Liver (tissue), 9 donors: ENCODE measurements around the gene PNLIPRP2. TPM values are rescaled to one million over a fixed set of nuclear protein-coding genes. Genes with fewer than 3 reads are reported as not detected.

Source experiments
- DNase-seq: peaks from one replicate; pipeline ENCODE4 v3.0.0-alpha.2; 2017; ENCODE audit warnings: low spot score
- H3K27ac ChIP-seq, 2 donors: one replicate each; pipeline ENCODE4 v1.7.0; 2013; ENCODE audit warnings: inconsistent platforms in 2 of 2, low read length in 2 of 2, control low read depth in 1 of 2, low read depth in 1 of 2, mild to moderate bottlenecking in 1 of 2
- H3K27me3 ChIP-seq, 4 donors: one replicate each; pipeline versions ENCODE4 v1.6.1 to v1.7.0; 2013; ENCODE audit warnings: low read length in 3 of 4, inconsistent platforms in 1 of 4, mild to moderate bottlenecking in 1 of 4, moderate library complexity in 1 of 4; ENCODE audit not compliant: control insufficient read depth in 4 of 4, insufficient read depth in 4 of 4
- H3K36me3 ChIP-seq, 4 donors: one replicate each; pipeline versions ENCODE4 v1.6.1 to v1.7.0; 2013; ENCODE audit warnings: low read length in 3 of 4, mild to moderate bottlenecking in 3 of 4, low read depth in 1 of 4, moderate library complexity in 1 of 4; ENCODE audit not compliant: control insufficient read depth in 4 of 4, insufficient read depth in 3 of 4
- H3K4me1 ChIP-seq, 4 donors: one replicate each; pipeline versions ENCODE4 v1.6.1 to v1.7.0; 2013; ENCODE audit warnings: low read length in 3 of 4, mild to moderate bottlenecking in 3 of 4, moderate library complexity in 1 of 4; ENCODE audit not compliant: control insufficient read depth in 4 of 4, insufficient read depth in 4 of 4
- H3K4me3 ChIP-seq, 3 donors: one replicate each; pipeline versions ENCODE4 v1.6.1 to v1.7.0; 2013; ENCODE audit warnings: low read length in 3 of 3, control low read depth in 1 of 3, low read depth in 1 of 3, mild to moderate bottlenecking in 1 of 3
- H3K9ac ChIP-seq, 2 donors: one replicate each; pipeline ENCODE4 v1.7.0; 2013; ENCODE audit warnings: low read length in 2 of 2, mild to moderate bottlenecking in 2 of 2, moderate library complexity in 2 of 2, control low read depth in 1 of 2, low read depth in 1 of 2
- H3K9me3 ChIP-seq, 4 donors: one replicate each; pipeline versions ENCODE4 v1.6.1 to v1.7.0; 2013; ENCODE audit warnings: low read length in 3 of 4; ENCODE audit not compliant: control insufficient read depth in 4 of 4
- FOXA1 ChIP-seq: IDR thresholded peaks from 2 replicates; pipeline ENCODE4 v1.6.1; 2016; ENCODE audit warnings: antibody characterized with exemption
- FOXA2 ChIP-seq: IDR thresholded peaks from 2 replicates; pipeline ENCODE4 v1.6.1; 2016; ENCODE audit warnings: antibody characterized with exemption
- GABPA ChIP-seq, 2 donors: IDR thresholded peaks in 1 of 2; conservative IDR thresholded peaks in 1 of 2; 2 replicates each; pipeline ENCODE4 v1.6.1; 2016; ENCODE audit warnings: antibody characterized with exemption in 2 of 2, mild to moderate bottlenecking in 1 of 2, moderate library complexity in 1 of 2
- HNF4A ChIP-seq, 2 donors: conservative IDR thresholded peaks; 2 replicates each; pipeline ENCODE4 v1.6.1; 2016; ENCODE audit warnings: antibody characterized with exemption in 2 of 2, mild to moderate bottlenecking in 2 of 2
- JUND ChIP-seq, 2 donors: IDR thresholded peaks; 2 replicates each; pipeline ENCODE4 v1.6.1; 2016; ENCODE audit warnings: antibody characterized with exemption in 2 of 2
- NR2F2 ChIP-seq: IDR thresholded peaks from 2 replicates; pipeline ENCODE4 v1.6.1; 2016; ENCODE audit warnings: antibody characterized with exemption
- RAD21 ChIP-seq, 2 donors: IDR thresholded peaks; 2 replicates each; pipeline ENCODE4 v1.6.1; 2016; ENCODE audit warnings: antibody characterized with exemption in 2 of 2, mild to moderate bottlenecking in 2 of 2
- RXRA ChIP-seq, 2 donors: IDR thresholded peaks; 2 replicates each; pipeline ENCODE4 v1.6.1; 2017 to 2018; ENCODE audit warnings: antibody characterized with exemption in 2 of 2, mild to moderate bottlenecking in 1 of 2
- SP1 ChIP-seq: IDR thresholded peaks from 2 replicates; pipeline ENCODE4 v1.6.1; 2018; ENCODE audit warnings: antibody characterized with exemption, mild to moderate bottlenecking
- TAF1 ChIP-seq: conservative IDR thresholded peaks from 2 replicates; pipeline ENCODE4 v1.6.1; 2016; ENCODE audit warnings: antibody characterized with exemption, mild to moderate bottlenecking
- YY1 ChIP-seq: IDR thresholded peaks from 2 replicates; pipeline ENCODE4 v1.6.1; 2016; ENCODE audit warnings: antibody characterized with exemption, mild to moderate bottlenecking
- WGBS: extraction: QIAGEN DNeasy Blood & Tissue Kit; methylation state at CpG from one replicate; pipeline ENCODE4 v1.1.7; 2013; 5-methylcytosine and 5-hydroxymethylcytosine counted together
- polyA plus RNA-seq, 2 donors: library from polyadenylated mRNA; stranded (reverse) in 1 of 2; unstranded in 1 of 2; fragments of 200-250 nt in 1 of 2; fragments of >200 nt in 1 of 2; fragmentation: Nextera tagmentation in 1 of 2; extraction: Ambion mirVana in 1 of 2; gene quantifications; one replicate each; pipeline versions ENCODE4 v1.2.1 to v1.2.3, GENCODE V29; 2013 to 2015
- total RNA-seq, 2 donors: library from RNA; depleted of rRNA; stranded (reverse); fragments of >200 nt; gene quantifications; one replicate each; pipeline ENCODE4 v1.2.3, GENCODE V29; 2014
- TF ChIP-seq, protein P1 (sequence below): IDR thresholded peaks from 2 replicates; pipeline ENCODE4 v1.6.1; 2016; ENCODE audit warnings: antibody characterized with exemption
- TF ChIP-seq, protein P2 (sequence below): fragments of 150-350 bp; IDR thresholded peaks from 2 replicates; pipeline ENCODE4 v1.5.1; 2017; ENCODE audit warnings: improper control_type of control experiment, low read depth, low read length; ENCODE audit not compliant: missing input control
- TF ChIP-seq, protein P3 (sequence below): IDR thresholded peaks from 2 replicates; pipeline ENCODE4 v1.6.1; 2016; ENCODE audit warnings: antibody characterized with exemption
- TF ChIP-seq, protein P4 (sequence below): IDR thresholded peaks from 2 replicates; pipeline ENCODE4 v1.6.1; 2016; ENCODE audit warnings: antibody characterized with exemption, mild to moderate bottlenecking
- TF ChIP-seq, protein P5 (sequence below): IDR thresholded peaks from 2 replicates; pipeline ENCODE4 v1.6.1; 2016; ENCODE audit warnings: antibody characterized with exemption
- donor health status: healthy.
- donor health status: healthy.
- donor health status: healthy.
- donor health status: healthy.
- donor health status: healthy.

Gene PNLIPRP2
- total and polyA plus RNA-seq, 4 donors = not detected

DNA sequence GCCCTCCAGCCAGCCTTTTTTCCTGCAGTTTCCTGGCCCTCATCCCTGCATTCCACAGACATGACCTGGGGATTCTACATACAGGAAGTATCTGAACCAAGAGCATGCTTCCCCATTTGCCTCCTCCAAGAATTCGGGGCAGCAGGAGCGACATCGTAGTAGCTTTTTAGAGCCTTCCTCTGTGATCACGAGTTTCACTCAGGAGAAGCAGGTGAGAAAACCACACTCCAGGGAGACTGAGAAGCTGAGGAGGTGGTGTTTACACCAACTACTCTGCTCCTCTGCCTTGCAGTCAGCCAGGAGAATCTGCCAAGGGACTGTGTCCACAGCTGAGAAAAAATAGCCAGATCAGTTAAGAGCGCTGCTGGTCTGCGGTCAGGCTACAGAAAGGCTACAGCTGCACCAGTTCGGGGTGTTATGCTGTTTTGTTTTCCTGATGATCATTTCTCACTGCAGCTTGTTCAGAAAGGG, 67.5 kb downstream of the PNLIPRP2 start:
- Histone ChIP-seq H3K27me3 (no peaks in the 10 kb centered on the region), H3K4me1 (peaks cover 0 to 5% (median under 1%) of the 10 kb centered on the region in 4 donors), H3K9ac (no peak overlapping the region), H3K27ac (no peak overlapping the region), H3K9me3 (no peaks in the 10 kb centered on the region), H3K36me3 (no peaks in the 10 kb centered on the region), H3K4me3 (no peak overlapping the region)
- no peak for DNase-seq
- TF ChIP-seq, protein P1, sequence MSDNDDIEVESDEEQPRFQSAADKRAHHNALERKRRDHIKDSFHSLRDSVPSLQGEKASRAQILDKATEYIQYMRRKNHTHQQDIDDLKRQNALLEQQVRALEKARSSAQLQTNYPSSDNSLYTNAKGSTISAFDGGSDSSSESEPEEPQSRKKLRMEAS = no peak
- no peak for TF ChIP-seq JUND (IDR thresholded peaks at IDR 0.05)
- TF ChIP-seq SP1 = no peak
- TF ChIP-seq GABPA (IDR thresholded peaks at IDR 0.05 in 1 of 2, conservative IDR thresholded peaks at IDR 0.05 in 1 of 2) = no peak
- TF ChIP-seq, protein P2, sequence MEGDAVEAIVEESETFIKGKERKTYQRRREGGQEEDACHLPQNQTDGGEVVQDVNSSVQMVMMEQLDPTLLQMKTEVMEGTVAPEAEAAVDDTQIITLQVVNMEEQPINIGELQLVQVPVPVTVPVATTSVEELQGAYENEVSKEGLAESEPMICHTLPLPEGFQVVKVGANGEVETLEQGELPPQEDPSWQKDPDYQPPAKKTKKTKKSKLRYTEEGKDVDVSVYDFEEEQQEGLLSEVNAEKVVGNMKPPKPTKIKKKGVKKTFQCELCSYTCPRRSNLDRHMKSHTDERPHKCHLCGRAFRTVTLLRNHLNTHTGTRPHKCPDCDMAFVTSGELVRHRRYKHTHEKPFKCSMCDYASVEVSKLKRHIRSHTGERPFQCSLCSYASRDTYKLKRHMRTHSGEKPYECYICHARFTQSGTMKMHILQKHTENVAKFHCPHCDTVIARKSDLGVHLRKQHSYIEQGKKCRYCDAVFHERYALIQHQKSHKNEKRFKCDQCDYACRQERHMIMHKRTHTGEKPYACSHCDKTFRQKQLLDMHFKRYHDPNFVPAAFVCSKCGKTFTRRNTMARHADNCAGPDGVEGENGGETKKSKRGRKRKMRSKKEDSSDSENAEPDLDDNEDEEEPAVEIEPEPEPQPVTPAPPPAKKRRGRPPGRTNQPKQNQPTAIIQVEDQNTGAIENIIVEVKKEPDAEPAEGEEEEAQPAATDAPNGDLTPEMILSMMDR = no peak
- no peak for TF ChIP-seq NR2F2
- no peak for TF ChIP-seq FOXA2
- TF ChIP-seq FOXA1 = no peak
- no peak for TF ChIP-seq RXRA (IDR thresholded peaks at IDR 0.05)
- WGBS = 57% methylated on average over 7 of the region's 7 CpGs

DNA sequence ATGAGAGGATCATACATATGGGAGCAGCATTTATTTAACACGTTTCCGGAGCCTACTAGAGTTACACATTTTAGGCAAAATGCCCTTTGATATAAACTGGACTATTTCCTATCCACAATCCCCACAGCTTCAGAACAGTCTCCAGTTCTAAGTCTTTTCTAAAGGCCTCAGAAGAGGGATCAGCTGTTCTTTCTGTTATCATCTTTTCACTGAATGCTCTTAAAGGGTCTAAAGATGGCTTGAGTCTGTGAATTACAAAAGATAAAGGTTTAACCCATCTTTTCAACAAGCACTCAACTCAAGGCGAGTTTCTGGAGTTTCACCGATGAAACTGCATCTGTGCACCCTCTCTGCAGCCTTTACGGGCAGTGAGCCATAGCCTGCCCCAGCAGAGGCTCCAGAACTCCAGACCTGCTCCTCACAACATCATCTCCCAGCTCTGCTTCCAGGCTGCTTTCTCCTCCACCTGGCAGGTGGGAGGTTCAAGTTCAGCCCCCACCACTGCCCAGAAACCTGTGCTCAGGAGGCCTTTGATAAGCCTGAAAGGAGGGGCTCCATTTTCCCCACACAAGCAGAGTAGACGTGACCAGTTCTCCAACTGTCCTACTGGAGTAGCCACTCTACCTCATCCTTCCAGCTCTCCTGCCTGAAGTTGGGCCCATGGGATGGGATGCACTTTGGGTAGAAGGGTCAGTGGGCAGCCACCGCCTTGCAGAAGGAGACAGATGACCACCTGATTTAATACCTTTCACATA, 68.2 kb downstream of the PNLIPRP2 start:
- WGBS = 82% methylated on average over 7 of the region's 7 CpGs
- H3K4me1 ChIP-seq = peaks cover 0 to 5% (median under 1%) of the 10 kb centered on the region in 4 donors
- no peak overlapping the region for H3K9ac ChIP-seq
- no peak overlapping the region for H3K4me3 ChIP-seq
- H3K9me3 ChIP-seq = no peaks in the 10 kb centered on the region
- no peaks in the 10 kb centered on the region for H3K27me3 ChIP-seq
- no peaks in the 10 kb centered on the region for H3K36me3 ChIP-seq
- TF ChIP-seq FOXA1 (no peak), TAF1 (no peak), GABPA (IDR thresholded peaks at IDR 0.05 in 1 of 2, conservative IDR thresholded peaks at IDR 0.05 in 1 of 2) (no peak), FOXA2 (no peak), RXRA (IDR thresholded peaks at IDR 0.05) (no peak), JUND (IDR thresholded peaks at IDR 0.05) (no peak), NR2F2 (no peak), SP1 (no peak), HNF4A (conservative IDR thresholded peaks at IDR 0.05) (no peak), YY1 (no peak), RAD21 (IDR thresholded peaks at IDR 0.05) (no peak)
- TF ChIP-seq, protein P3, sequence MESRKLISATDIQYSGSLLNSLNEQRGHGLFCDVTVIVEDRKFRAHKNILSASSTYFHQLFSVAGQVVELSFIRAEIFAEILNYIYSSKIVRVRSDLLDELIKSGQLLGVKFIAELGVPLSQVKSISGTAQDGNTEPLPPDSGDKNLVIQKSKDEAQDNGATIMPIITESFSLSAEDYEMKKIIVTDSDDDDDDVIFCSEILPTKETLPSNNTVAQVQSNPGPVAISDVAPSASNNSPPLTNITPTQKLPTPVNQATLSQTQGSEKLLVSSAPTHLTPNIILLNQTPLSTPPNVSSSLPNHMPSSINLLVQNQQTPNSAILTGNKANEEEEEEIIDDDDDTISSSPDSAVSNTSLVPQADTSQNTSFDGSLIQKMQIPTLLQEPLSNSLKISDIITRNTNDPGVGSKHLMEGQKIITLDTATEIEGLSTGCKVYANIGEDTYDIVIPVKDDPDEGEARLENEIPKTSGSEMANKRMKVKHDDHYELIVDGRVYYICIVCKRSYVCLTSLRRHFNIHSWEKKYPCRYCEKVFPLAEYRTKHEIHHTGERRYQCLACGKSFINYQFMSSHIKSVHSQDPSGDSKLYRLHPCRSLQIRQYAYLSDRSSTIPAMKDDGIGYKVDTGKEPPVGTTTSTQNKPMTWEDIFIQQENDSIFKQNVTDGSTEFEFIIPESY = no peak
- TF ChIP-seq, protein P1 = no peak
- TF ChIP-seq, protein P4, sequence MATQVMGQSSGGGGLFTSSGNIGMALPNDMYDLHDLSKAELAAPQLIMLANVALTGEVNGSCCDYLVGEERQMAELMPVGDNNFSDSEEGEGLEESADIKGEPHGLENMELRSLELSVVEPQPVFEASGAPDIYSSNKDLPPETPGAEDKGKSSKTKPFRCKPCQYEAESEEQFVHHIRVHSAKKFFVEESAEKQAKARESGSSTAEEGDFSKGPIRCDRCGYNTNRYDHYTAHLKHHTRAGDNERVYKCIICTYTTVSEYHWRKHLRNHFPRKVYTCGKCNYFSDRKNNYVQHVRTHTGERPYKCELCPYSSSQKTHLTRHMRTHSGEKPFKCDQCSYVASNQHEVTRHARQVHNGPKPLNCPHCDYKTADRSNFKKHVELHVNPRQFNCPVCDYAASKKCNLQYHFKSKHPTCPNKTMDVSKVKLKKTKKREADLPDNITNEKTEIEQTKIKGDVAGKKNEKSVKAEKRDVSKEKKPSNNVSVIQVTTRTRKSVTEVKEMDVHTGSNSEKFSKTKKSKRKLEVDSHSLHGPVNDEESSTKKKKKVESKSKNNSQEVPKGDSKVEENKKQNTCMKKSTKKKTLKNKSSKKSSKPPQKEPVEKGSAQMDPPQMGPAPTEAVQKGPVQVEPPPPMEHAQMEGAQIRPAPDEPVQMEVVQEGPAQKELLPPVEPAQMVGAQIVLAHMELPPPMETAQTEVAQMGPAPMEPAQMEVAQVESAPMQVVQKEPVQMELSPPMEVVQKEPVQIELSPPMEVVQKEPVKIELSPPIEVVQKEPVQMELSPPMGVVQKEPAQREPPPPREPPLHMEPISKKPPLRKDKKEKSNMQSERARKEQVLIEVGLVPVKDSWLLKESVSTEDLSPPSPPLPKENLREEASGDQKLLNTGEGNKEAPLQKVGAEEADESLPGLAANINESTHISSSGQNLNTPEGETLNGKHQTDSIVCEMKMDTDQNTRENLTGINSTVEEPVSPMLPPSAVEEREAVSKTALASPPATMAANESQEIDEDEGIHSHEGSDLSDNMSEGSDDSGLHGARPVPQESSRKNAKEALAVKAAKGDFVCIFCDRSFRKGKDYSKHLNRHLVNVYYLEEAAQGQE = no peak
- TF ChIP-seq, protein P2 = no peak
- TF ChIP-seq, protein P5, sequence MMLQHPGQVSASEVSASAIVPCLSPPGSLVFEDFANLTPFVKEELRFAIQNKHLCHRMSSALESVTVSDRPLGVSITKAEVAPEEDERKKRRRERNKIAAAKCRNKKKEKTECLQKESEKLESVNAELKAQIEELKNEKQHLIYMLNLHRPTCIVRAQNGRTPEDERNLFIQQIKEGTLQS = no peak
- H3K27ac ChIP-seq = no peak overlapping the region
- DNase-seq = no peak
